Epithelial cell of prostate (primary cell): ENCODE data around the gene CCL2.
"Not testable (repeated sequence)": the region's sequence is repeated elsewhere in the genome, so short reads cannot be mapped to it uniquely, and the experiment has no call there.

Source experiments
- DNase-seq: peaks from one replicate; pipeline ENCODE4 v3.0.0-alpha.2; 2011; ENCODE audit warnings: low read depth, low spot score
- H3K27ac ChIP-seq: fragments of 450-650 bp; 2 replicates; pipeline ENCODE4 v1.5.1; 2017; ENCODE audit warnings: mild to moderate bottlenecking

The CCL2 gene

DNA sequence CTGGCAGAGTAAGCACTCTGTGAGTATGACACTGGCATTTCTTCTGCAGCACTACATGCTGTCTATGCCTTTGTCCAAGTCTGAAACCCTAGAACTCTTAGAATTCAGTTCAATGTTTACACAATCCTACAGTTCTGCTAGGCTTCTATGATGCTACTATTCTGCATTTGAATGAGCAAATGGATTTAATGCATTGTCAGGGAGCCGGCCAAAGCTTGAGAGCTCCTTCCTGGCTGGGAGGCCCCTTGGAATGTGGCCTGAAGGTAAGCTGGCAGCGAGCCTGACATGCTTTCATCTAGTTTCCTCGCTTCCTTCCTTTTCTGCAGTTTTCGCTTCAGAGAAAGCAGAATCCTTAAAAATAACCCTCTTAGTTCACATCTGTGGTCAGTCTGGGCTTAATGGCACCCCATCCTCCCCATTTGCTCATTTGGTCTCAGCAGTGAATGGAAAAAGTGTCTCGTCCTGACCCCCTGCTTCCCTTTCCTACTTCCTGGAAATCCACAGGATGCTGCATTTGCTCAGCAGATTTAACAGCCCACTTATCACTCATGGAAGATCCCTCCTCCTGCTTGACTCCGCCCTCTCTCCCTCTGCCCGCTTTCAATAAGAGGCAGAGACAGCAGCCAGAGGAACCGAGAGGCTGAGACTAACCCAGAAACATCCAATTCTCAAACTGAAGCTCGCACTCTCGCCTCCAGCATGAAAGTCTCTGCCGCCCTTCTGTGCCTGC, at the start of gene CCL2:
TSS of gene CCL2 (plus strand) at position 635 of the 730 bp plus-strand sequence. CDS start at position 700, 65 bp downstream.
- DNase-seq: no peak
- no peak within 1 kb of the TSS for H3K27ac ChIP-seq

- DNase-seq: no peak
- no peak overlapping the region for H3K27ac ChIP-seq
Observed at GRCh38 chr17:34205401-34205800, 49.7 kb upstream of the CCL2 start.

DNA sequence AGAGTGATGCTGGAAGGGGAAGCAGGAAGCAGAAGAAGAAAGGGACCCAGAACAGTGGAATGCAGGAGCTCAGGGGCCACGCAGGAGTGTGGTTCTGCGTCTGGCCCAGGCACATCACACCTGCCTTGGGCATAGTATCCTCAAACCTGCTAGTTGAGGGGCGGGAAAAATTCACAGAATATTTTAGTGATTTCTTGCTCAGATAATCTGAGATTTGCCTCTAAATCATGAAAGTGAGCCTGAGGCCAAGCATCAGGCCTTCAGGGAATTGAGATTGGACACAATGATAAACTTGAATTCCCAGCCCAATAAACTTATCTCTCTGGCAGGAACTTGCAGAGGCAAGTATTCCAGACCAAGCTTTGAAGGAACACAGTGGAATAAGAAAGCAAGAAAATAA, 48.5 kb upstream of the CCL2 start:
- H3K27ac ChIP-seq: no peak overlapping the region
- no peak for DNase-seq

DNA sequence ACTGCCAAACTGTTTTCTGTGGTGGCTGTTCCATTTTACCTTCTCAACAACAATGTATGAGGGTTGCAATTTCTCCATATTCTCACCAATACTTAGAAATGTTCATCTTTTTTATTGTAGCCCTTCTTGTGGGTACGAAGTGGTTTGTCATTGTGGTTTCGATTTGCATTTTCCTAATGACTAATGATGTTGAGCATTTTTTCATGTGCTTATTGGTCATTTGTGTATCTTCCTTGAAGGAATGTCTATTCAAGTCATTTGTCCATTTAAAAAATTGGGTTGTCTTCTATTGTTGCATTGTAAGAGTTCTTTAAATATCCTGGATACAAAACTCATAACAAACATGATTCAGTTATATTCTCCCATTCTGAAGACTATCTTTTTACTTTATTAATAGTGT, 47.5 kb upstream of the CCL2 start:
- no peak overlapping the region for H3K27ac ChIP-seq
- no peak for DNase-seq

- no peak for DNase-seq
- H3K27ac ChIP-seq: no peak overlapping the region
Observed at GRCh38 chr17:34218748-34219147, 36.3 kb upstream of the CCL2 start.

DNA sequence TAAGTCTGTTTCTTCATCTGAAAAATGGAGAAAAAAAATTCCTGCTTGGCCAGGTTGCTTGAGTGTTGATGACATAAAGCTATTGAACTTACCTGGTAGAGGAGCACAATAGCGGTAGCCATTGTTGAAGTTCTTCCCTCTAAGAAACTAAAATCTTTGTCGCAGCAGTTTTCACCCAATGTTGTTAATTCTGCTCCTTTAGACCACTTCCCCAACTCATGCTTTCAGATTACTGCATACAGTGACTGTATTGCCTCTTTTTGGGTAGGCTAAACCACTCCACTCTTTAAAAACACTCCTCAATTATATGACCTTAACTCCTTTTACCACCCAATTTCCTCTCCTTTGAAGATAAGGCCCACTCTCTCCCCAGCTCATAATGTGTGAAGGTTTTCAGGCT, 35.7 kb upstream of the CCL2 start:
- DNase-seq: no peak
- H3K27ac ChIP-seq: no peak overlapping the region

DNA sequence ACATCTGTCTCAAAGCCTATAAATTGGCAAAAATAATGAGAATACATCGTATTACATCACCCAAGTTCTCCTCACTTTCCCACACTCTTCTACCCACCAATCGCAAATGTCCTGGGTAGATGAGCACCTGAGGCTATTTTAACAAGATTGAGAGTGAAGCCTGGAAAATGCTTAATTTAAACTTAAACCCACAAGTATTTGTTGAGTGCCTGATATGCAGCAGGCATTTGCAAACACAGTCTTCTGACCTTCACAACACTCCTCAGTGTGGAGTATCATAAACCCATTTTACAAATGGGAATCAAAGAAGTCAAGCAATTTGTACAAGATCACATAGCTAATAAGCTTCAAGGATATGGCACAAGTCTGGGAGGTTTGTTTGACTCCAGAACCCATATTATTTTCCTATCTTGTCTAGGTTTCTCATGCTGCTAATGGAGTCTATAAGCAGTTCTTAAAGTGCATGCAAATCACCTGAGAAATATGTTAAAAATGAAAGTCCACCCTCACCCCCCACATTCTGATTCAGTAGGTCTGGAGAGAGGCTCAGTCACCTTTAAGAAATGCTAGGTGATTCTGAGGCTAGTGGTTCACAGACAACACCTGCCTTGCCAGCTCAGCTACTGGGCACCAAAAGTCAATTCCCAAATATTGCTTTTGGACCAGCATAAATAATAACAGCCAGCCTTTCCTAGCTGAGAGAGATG, 34.9 kb upstream of the CCL2 start:
- H3K27ac ChIP-seq: no peak overlapping the region
- DNase-seq: no peak

- no peak overlapping the region for H3K27ac ChIP-seq
- no peak for DNase-seq
Observed at GRCh38 chr17:34220752-34221395, 34.2 kb upstream of the CCL2 start.

GRCh38 chr17:34221411-34221810, 33.7 kb upstream of the CCL2 start:
- no peak for DNase-seq
- no peak overlapping the region for H3K27ac ChIP-seq

GRCh38 chr17:34222722-34223497, 32.2 kb upstream of the CCL2 start:
- no peak for DNase-seq
- H3K27ac ChIP-seq: no peak overlapping the region

DNA sequence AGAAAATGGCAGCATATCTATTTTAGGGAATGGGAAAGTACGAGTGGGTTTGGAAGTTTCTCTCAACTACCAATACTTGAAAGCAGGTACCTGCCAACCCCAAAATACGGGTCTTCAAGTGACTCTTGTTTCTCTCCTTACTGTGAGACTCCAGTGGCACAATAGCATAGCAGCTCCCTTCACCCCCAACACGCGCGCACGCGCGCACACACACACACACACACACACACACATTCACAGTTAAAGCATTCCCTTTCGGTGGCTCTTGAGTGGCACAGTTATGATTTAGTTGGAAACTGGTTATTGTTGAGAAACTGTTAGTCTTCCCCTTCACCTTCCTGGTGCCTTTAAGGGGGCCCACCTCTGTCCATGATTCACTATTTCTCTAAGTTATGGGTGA, 30.0 kb upstream of the CCL2 start:
- no peak overlapping the region for H3K27ac ChIP-seq
- no peak for DNase-seq

GRCh38 chr17:34226011-34226743, 28.9 kb upstream of the CCL2 start:
- DNase-seq: no peak
- H3K27ac ChIP-seq: no peak overlapping the region

DNA sequence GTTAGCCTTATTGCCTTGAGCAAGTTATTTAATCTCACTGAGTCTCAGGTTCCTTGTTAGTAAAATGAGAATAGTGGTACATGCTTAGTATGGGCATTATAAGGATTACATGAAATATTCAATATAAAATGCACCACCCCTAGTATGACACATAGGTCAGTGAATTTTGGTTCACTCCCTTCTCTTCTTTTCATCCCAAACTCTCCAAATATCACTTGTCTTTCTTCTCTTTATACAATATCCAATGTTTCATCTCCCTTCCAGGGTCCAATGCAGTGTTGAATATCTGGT, 28.4 kb upstream of the CCL2 start:
- no peak for DNase-seq
- H3K27ac ChIP-seq: no peak overlapping the region

GRCh38 chr17:34227293-34227692, 27.8 kb upstream of the CCL2 start:
- not testable (repeated sequence) for H3K27ac ChIP-seq, DNase-seq

GRCh38 chr17:34227707-34228106, 27.4 kb upstream of the CCL2 start:
- no peak for DNase-seq
- no peak overlapping the region for H3K27ac ChIP-seq

- no peak overlapping the region for H3K27ac ChIP-seq
- no peak for DNase-seq
Observed at GRCh38 chr17:34228781-34229180, 26.3 kb upstream of the CCL2 start.

GRCh38 chr17:34230342-34230741, 24.7 kb upstream of the CCL2 start:
- DNase-seq: no peak
- H3K27ac ChIP-seq: no peak overlapping the region

DNA sequence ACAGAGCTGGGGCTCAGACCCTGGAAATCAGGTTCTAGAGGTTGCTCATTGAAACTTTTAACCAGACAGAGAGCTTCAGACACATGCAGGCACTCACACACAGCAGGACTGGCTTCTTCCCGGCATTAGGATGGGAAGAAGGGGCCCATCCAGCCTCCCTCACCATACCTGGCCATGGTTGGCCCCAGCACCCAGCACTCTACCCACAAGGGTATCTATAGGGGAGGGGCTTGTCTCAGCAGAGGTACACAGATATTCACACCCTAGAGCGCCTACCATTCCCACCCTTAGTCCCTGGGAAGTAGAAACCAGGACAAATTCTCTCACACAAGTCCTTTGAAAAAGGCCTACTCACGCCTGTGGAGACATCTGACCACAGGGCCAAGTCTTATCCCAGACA, 20.5 kb upstream of the CCL2 start:
- DNase-seq: no peak
- no peak overlapping the region for H3K27ac ChIP-seq

DNA sequence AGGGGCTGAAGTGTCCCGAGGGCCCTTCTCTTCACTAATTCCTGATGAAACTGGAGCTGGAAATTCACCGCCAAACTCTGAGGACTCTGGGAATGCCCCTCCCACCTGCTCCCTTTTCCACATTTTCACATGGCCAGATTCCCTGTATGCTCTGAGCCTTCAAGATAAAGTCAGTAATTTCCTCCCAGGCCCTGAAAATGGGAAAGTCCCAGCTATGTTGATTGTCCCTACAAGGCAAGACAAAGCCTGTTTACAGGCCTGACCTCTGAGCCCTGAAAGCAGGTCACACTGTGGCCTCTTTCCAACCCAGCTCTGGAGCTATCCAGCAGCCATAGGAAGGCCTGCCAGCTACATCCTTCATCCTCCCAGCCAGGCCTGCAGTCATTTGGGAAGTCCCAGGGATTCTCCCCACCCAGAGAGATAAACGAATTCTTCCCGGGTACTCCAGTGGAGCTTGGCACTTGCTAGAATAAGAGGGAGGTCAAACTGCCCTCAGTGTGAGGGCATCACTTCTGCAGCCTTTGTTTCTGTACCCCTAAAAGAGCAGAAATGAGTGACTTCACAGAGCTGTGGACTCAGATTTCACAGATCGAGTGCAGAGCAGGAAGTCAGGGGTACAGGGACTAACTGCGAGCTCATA, 19.6 kb upstream of the CCL2 start:
- no peak for DNase-seq
- H3K27ac ChIP-seq: no peak overlapping the region
